GM23338 (cell line): Measurements from ENCODE around the gene KRTAP10-6.

Experiments
- CREB1 ChIP-seq: fragments of 250-450 bp; sonication (Bioruptor Pico); IDR thresholded peaks from 2 replicates; pipeline ENCODE4 v1.5.0; 2020; ENCODE audit warnings: low read depth, mild to moderate bottlenecking, moderate library complexity
- CTCF ChIP-seq, 2 experiments: fragments of 200-600 bp in 1 of 2; sonication (generic) in 1 of 2; conservative IDR thresholded peaks; 2 replicates each; pipeline versions ENCODE4 v1.5.1 to v1.6.1; 2016 to 2017; ENCODE audit warnings: antibody characterized with exemption in 2 of 2, low read depth in 2 of 2, mild to moderate bottlenecking in 2 of 2, moderate library complexity in 1 of 2
- EZH2 ChIP-seq: fragments of 200-600 bp; sonication (generic); IDR thresholded peaks from one replicate; pipeline ENCODE4 v1.8.0; 2017; ENCODE audit warnings: antibody characterized with exemption, mild to moderate bottlenecking, low read depth; ENCODE audit not compliant: unreplicated experiment
- EZH2phosphoT487 ChIP-seq: fragments of 200-600 bp; sonication (generic); IDR thresholded peaks from one replicate; pipeline ENCODE4 v1.8.1; 2018; ENCODE audit warnings: antibody characterized with exemption; ENCODE audit not compliant: unreplicated experiment
- JUNB ChIP-seq: IDR thresholded peaks from one replicate; pipeline ENCODE4 v1.6.1; 2016; ENCODE audit warnings: antibody characterized with exemption; ENCODE audit not compliant: unreplicated experiment
- POLR2AphosphoS5 ChIP-seq: IDR thresholded peaks from 2 replicates; pipeline ENCODE4 v1.6.1; 2016; ENCODE audit warnings: antibody characterized with exemption, low read depth
- REST ChIP-seq: IDR thresholded peaks from one replicate; pipeline ENCODE4 v1.6.1; 2018; ENCODE audit warnings: antibody characterized with exemption; ENCODE audit not compliant: unreplicated experiment
- ZNF114 ChIP-seq: fragments of 250-450 bp; sonication (Bioruptor Pico); IDR thresholded peaks from 2 replicates; pipeline ENCODE4 v1.5.0; 2020; ENCODE audit warnings: mild to moderate bottlenecking, moderate library complexity

- no peak for TF ChIP-seq CTCF (conservative IDR thresholded peaks at IDR 0.05; ENCODE audit: low read depth in 2 of 2)
- no peak for TF ChIP-seq CREB1
- TF ChIP-seq JUNB = no peak
- TF ChIP-seq REST = no peak
- no peak for TF ChIP-seq EZH2phosphoT487
- TF ChIP-seq EZH2 = no peak
- no peak for TF ChIP-seq POLR2AphosphoS5
- TF ChIP-seq ZNF114 = no peak
Measured at GRCh38 chr21:44626673-44627143, 34.4 kb upstream of the KRTAP10-6 start, which contains the start of gene KRTAP10-9.
